ENCODE results near the gene WWOX.

The WWOX gene

DNA sequence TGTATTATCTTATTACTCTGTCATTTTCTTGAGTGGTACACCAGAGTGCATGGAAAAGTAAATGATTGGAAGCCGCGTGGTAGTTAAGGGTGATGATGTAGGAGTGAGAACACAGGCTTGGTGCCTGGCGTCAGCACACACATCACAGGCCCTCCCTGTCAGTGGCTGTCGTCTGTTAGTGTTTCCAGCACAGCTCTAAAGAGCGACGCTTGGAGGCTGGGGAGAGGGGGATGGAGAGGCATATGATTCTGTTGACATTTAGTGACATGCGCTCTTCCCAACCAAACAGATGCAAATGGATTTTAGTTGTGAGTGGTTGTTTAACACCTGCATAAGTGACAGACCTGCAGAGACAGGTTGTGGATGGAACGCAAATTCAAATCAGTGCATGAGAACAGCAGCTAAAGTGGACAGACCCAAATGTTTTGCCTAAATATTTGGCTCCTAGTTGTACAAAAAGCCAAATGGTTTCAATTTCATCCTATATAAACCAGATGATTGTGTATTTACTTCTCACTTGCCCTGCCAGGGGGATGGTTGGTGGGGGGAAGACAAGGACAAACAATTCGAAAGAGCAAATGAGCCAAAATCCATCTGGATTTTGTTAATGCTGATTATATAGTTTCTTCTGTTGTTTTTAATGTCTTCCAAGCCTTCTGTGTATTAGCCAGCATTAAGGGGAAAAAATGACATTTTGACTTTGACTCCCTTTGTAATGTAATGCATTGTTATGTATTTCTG, 222.3 kb downstream of the WWOX start:
- H3K4me3 Mint-ChIP-seq, result no peak overlapping the region
- H3K27ac Mint-ChIP-seq, result no peak overlapping the region
- H3K9me3 Mint-ChIP-seq, result no peaks in the 10 kb centered on the region
- H3K36me3 Mint-ChIP-seq, result peaks cover 4% of the 10 kb centered on the region
- no peaks in the 10 kb centered on the region for H3K4me1 Mint-ChIP-seq
- H3K27me3 Mint-ChIP-seq, result no peaks in the 10 kb centered on the region

GRCh38 chr16:78323315-78323714, 223.9 kb downstream of the WWOX start:
- H3K27me3 Mint-ChIP-seq, result no peaks in the 10 kb centered on the region
- H3K27ac Mint-ChIP-seq, result no peak overlapping the region
- peaks cover 4% of the 10 kb centered on the region for H3K36me3 Mint-ChIP-seq
- no peak overlapping the region for H3K4me3 Mint-ChIP-seq
- H3K4me1 Mint-ChIP-seq, result no peaks in the 10 kb centered on the region
- no peaks in the 10 kb centered on the region for H3K9me3 Mint-ChIP-seq

GRCh38 chr16:78324649-78325285, 225.3 kb downstream of the WWOX start:
- Mint-ChIP-seq H3K36me3 (peaks cover 1% of the 10 kb centered on the region), H3K27me3 (no peaks in the 10 kb centered on the region), H3K9me3 (no peaks in the 10 kb centered on the region), H3K4me1 (no peaks in the 10 kb centered on the region), H3K27ac (no peak overlapping the region), H3K4me3 (no peak overlapping the region)

- Mint-ChIP-seq H3K36me3 (no peaks in the 10 kb centered on the region), H3K4me3 (no peak overlapping the region), H3K27ac (no peak overlapping the region), H3K27me3 (no peaks in the 10 kb centered on the region), H3K9me3 (no peaks in the 10 kb centered on the region), H3K4me1 (no peaks in the 10 kb centered on the region)
Measured at GRCh38 chr16:78325468-78326352, 226.3 kb downstream of the WWOX start.

DNA sequence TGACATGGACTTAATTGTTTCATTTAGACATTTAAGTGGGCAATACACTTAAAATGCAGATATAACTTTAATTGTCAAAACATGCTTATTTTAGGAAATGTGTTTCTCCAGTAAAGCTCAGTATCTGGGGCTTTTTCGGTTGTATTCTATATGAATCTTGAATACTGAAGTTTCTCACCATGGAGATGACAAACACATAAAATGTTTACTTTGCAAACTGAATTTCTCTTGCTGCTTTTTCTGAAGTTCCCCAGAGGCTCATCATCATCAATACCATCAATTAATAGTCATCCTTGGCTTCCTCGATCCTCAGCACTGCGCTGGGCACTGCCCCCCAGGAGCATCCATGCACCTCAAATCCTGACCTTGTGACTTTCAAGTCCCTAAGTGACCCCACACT, 227.3 kb downstream of the WWOX start:
- Mint-ChIP-seq H3K4me1 (no peaks in the 10 kb centered on the region), H3K9me3 (no peaks in the 10 kb centered on the region), H3K27me3 (no peaks in the 10 kb centered on the region), H3K27ac (no peak overlapping the region), H3K4me3 (no peak overlapping the region), H3K36me3 (no peaks in the 10 kb centered on the region)

DNA sequence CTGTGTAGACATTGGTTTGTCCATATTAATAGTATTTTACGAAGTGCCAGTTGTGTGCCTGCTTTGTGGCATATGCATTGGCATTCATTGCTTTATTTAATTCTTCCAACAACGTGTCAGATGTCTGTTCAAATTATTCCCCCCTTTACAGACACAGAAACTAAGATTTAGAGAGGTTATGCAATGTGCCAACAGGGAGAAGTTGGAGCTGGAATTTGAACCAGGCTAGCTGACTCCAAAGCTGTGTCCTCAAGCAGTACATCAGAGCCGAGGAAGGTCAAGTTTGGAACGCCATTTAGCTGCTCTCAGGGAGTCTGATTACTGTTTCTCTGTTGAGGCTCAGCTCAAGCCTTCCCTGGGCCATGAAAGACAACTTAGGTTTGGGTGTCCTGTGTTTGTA, 232.3 kb downstream of the WWOX start:
- Mint-ChIP-seq H3K4me3 (no peak overlapping the region), H3K27ac (no peak overlapping the region), H3K4me1 (no peaks in the 10 kb centered on the region), H3K9me3 (no peaks in the 10 kb centered on the region), H3K36me3 (no peaks in the 10 kb centered on the region), H3K27me3 (no peaks in the 10 kb centered on the region)

- Mint-ChIP-seq H3K27me3 (no peaks in the 10 kb centered on the region), H3K4me3 (no peak overlapping the region), H3K4me1 (no peaks in the 10 kb centered on the region)
Measured at GRCh38 chr16:78333808-78334207, 234.4 kb downstream of the WWOX start.

DNA sequence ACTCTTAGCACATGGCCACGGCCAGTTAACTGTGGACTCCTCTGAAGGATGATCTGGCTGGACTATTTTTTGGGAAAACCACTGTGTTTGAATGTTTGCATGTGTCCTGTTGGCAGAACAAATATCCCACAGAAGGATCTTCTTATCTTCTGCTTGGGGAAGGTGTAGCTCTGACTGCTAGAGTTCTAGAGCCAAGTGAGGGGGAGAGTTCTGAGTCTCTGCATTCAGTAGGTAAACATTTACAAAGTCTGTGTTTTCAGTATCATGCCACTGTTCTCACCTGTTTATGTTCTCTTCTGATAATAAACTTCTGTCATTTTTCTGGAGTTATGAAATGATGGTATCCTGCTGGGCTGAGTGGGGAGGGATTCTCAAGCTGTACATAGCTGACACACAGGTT, 241.1 kb downstream of the WWOX start:
- peaks cover 7% of the 10 kb centered on the region for H3K36me3 Mint-ChIP-seq
- peaks cover 5% of the 10 kb centered on the region for H3K9me3 Mint-ChIP-seq
- H3K4me1 Mint-ChIP-seq, result no peaks in the 10 kb centered on the region
- H3K27ac Mint-ChIP-seq, result no peak overlapping the region
- H3K27me3 Mint-ChIP-seq, result no peaks in the 10 kb centered on the region
- H3K4me3 Mint-ChIP-seq, result no peak overlapping the region

More at GRCh38 chr16:78333808-78334207, 234.4 kb downstream of the WWOX start:
- no peak overlapping the region for H3K27ac Mint-ChIP-seq
- H3K36me3 Mint-ChIP-seq, result no peaks in the 10 kb centered on the region
- no peaks in the 10 kb centered on the region for H3K9me3 Mint-ChIP-seq

DNA sequence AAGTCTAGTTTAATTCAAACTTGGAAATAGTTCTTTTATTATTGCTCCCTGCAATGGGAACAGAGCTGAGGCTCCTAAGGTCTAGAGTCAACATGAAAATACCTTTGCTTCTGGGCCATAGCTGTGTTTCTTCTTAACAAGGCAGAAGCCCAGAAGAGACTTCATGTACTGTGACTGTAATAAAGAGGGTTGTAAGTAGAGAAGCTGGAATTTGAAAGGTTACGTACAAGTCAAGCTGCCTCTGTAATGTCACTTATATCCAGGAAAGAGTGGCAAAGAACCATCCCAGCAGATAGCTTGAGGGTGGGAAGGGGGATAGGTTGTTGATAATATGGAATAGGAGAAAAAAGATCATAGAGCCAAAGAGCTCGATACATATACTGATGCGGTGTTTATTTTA, 248.6 kb downstream of the WWOX start:
- Mint-ChIP-seq H3K9me3 (no peaks in the 10 kb centered on the region), H3K4me3 (no peak overlapping the region), H3K27me3 (no peaks in the 10 kb centered on the region), H3K4me1 (no peaks in the 10 kb centered on the region), H3K27ac (no peak overlapping the region), H3K36me3 (peaks cover 2% of the 10 kb centered on the region)

- Mint-ChIP-seq H3K4me3 (no peak overlapping the region), H3K36me3 (peaks cover 2% of the 10 kb centered on the region), H3K4me1 (no peaks in the 10 kb centered on the region)
Measured at GRCh38 chr16:78348886-78349285, 249.4 kb downstream of the WWOX start.

GRCh38 chr16:78352184-78352583, 252.7 kb downstream of the WWOX start:
- H3K27ac Mint-ChIP-seq, result no peak overlapping the region
- no peaks in the 10 kb centered on the region for H3K9me3 Mint-ChIP-seq
- H3K27me3 Mint-ChIP-seq, result no peaks in the 10 kb centered on the region
- H3K4me3 Mint-ChIP-seq, result no peak overlapping the region
- no peaks in the 10 kb centered on the region for H3K4me1 Mint-ChIP-seq
- H3K36me3 Mint-ChIP-seq, result peaks cover 2% of the 10 kb centered on the region

More at GRCh38 chr16:78348886-78349285, 249.4 kb downstream of the WWOX start:
- Mint-ChIP-seq H3K9me3 (no peaks in the 10 kb centered on the region), H3K27ac (no peak overlapping the region), H3K27me3 (no peaks in the 10 kb centered on the region)

DNA sequence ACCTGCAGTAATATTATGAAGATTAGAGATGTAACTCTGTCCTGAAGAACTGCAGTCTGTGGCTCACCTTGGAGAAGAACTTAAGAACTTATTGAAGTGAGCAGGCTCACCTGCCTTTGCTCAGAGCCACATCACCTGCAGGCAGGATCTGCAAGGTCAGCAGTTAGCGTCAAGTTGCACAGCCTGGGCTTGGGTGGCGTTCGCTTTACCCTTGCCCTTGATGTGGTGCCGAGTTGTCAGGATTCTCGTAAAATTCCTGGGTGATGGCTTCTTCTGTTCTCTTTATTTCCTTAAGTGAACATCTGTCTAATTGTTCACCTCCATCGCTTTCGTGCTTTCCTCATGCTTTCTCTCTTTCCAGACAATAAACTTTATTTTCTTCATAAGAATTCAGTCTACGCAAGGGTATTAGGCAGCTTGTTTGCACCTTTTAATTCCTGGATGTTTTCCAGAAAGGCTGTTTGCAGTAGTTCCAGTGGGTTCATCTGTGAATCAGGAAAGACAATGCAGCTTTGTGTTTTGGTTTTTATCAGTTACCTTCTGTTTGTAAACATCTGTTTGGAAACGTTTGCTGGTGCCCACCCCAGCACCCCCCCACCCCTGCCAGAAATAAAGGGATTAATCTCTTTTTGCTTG, 254.3 kb downstream of the WWOX start:
- no peak overlapping the region for H3K4me3 Mint-ChIP-seq
- H3K9me3 Mint-ChIP-seq, result no peaks in the 10 kb centered on the region
- H3K4me1 Mint-ChIP-seq, result no peaks in the 10 kb centered on the region
- no peaks in the 10 kb centered on the region for H3K27me3 Mint-ChIP-seq
- peaks cover 2% of the 10 kb centered on the region for H3K36me3 Mint-ChIP-seq
- no peak overlapping the region for H3K27ac Mint-ChIP-seq

DNA sequence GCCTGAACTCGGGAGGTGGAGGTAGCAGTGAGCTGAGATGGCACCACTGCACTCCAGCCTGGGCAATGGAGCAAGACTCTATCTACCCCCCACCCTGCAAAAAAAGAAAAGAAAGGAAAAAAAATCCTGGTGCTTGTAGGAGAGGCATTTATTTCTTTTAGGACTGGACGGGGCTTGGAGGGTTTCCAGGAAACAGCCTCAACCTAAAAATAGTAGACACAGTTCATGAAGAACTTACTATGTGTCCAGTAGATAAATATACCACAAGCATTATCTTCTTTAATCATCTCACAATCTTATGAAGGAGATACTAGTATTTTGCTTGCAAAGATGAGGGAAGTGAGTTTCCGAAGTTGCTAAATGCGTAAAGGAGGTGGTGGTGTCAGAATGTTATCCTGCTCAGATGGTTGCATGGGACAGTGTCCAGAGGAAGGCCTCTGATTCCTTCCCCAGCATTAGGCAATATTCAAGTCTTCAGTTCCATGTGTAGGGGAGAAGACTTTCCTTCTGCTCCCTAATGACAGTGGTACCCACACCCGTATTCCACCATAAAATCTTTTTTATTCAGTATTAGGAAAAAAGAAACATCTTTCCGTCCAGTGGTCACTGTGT, 263.2 kb downstream of the WWOX start:
- no peak overlapping the region for H3K4me3 Mint-ChIP-seq
- no peak overlapping the region for H3K27ac Mint-ChIP-seq
- H3K9me3 Mint-ChIP-seq, result no peaks in the 10 kb centered on the region
- H3K27me3 Mint-ChIP-seq, result no peaks in the 10 kb centered on the region
- peaks cover 2% of the 10 kb centered on the region for H3K36me3 Mint-ChIP-seq
- H3K4me1 Mint-ChIP-seq, result no peaks in the 10 kb centered on the region

DNA sequence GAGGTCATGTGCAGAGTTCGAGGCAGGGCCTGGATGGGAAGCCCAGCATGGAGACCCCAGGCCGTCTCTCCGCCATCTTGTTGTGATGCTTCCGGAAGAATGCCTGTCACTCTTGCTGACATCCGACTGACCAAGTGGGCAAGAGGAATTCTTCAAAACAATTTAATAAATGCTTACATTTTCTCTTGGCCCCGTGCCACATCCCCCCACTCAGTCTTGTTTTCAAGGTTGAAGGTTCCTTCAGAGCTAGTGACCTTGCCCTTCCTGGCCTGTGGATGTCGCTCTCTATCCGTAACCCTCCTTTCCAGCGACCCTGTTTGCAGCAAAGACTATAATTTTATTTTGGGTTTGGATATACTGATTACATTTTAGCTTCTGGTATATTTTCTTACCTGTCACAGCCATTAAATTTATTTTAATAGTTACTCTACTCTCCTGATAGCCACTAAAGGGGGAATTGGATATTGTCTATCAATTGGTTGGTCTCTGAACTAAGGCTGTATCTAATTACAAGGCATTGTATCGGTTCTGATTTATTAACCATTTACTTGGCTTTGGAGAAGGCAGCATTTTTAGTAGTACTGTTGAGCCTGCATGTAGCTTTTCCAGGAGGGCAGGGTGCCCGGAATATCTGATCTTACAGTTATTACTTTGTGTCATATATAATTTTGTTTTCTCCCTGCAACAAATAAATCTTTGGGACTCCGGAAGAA, 264.5 kb downstream of the WWOX start:
- Mint-ChIP-seq H3K27ac (no peak overlapping the region), H3K36me3 (peaks cover 2% of the 10 kb centered on the region), H3K4me1 (no peaks in the 10 kb centered on the region), H3K9me3 (no peaks in the 10 kb centered on the region), H3K4me3 (no peak overlapping the region), H3K27me3 (no peaks in the 10 kb centered on the region)

GRCh38 chr16:78364556-78364880, 265.1 kb downstream of the WWOX start:
- H3K27me3 Mint-ChIP-seq, result no peaks in the 10 kb centered on the region
- H3K9me3 Mint-ChIP-seq, result no peaks in the 10 kb centered on the region
- H3K27ac Mint-ChIP-seq, result no peak overlapping the region
- no peaks in the 10 kb centered on the region for H3K4me1 Mint-ChIP-seq
- H3K4me3 Mint-ChIP-seq, result no peak overlapping the region
- peaks cover 4% of the 10 kb centered on the region for H3K36me3 Mint-ChIP-seq

All from activated naive CD4-positive, alpha-beta T cell treated with anti-CD3 and anti-CD28 coated beads, Interleukin-2, amount 50 U/mL, for 24 hours (primary cell).